ENCODE measurements around the gene STOX1. TPM values are rescaled to one million over a fixed set of nuclear protein-coding genes. Genes with fewer than 3 reads are reported as not detected.

STOX1 gene
- total and polyA plus RNA-seq, 2 of the 13 experiments (the other 11 are each of a cell fraction or from before 2014, with no cell fraction given): 2.5 to 6.0 TPM

- TF ChIP-seq BATF2 (CRISPR knock-in tag; IDR thresholded peaks at IDR 0.05) (no peak), SRSF4 (IDR thresholded peaks at IDR 0.05; ENCODE audit: low read depth, low read length, poor library complexity, severe bottlenecking) (no peak), HIVEP1 (CRISPR knock-in tag; IDR thresholded peaks at IDR 0.05) (no peak), ZBTB7B (CRISPR knock-in tag; IDR thresholded peaks at IDR 0.05) (peak; percentile 75; the same call in 1 of the 2 replicates), ZHX1 (CRISPR knock-in tag; IDR thresholded peaks at IDR 0.05; ENCODE audit: low read depth) (no peak), RELA (CRISPR knock-in tag; IDR thresholded peaks at IDR 0.05) (no peak), MXD1 (CRISPR knock-in tag; IDR thresholded peaks at IDR 0.05) (no peak), TGIF2 (CRISPR knock-in tag; IDR thresholded peaks at IDR 0.05) (0 out of 2 replicates have a peak, but pooled peaks have one; percentile 52), ZBTB42 (CRISPR knock-in tag; IDR thresholded peaks at IDR 0.05) (no peak), TCF12 (IDR thresholded peaks at IDR 0.05) (no peak), TCF12 (CRISPR knock-in tag; IDR thresholded peaks at IDR 0.05) (no peak), PITX1 (CRISPR knock-in tag; IDR thresholded peaks at IDR 0.05) (peak; percentile 91), CENPT (CRISPR knock-in tag; IDR thresholded peaks at IDR 0.05; ENCODE audit: low read depth) (no peak), ZNF552 (CRISPR knock-in tag; IDR thresholded peaks at IDR 0.05; ENCODE audit: borderline replicate concordance) (no peak), HMGXB3 (CRISPR knock-in tag; IDR thresholded peaks at IDR 0.05; ENCODE audit: borderline replicate concordance) (no peak; the same call in 1 of the 2 replicates), TMF1 (CRISPR knock-in tag; IDR thresholded peaks at IDR 0.05; ENCODE audit: low read depth) (no peak), ZNF567 (CRISPR knock-in tag; IDR thresholded peaks at IDR 0.05; ENCODE audit: borderline replicate concordance) (no peak), KLF16 (CRISPR knock-in tag; IDR thresholded peaks at IDR 0.05) (peak in 1 of 2 experiments; percentile 90; a peak in 2 of 4 replicates), MBNL3 (CRISPR knock-in tag; conservative IDR thresholded peaks at IDR 0.05) (no peak), KAT8 (CRISPR knock-in tag; IDR thresholded peaks at IDR 0.05) (peak; percentile 75), KDM5A (IDR thresholded peaks at IDR 0.05; ENCODE audit: borderline replicate concordance, low read length) (peak; percentile 39; the same call in 1 of the 2 replicates)
Observed at GRCh38 chr10:68876246-68877138, 49.2 kb downstream of the STOX1 start (continued).
